MG63 (cell line): ENCODE results near the gene NUB1. TPM values are rescaled to one million over a fixed set of nuclear protein-coding genes. Genes with fewer than 3 reads are reported as not detected.
A peak's percentile ranks its signal among the peaks of the same experiment; 100 is the strongest.

Experiments used
- DNase-seq: peaks from one replicate; pipeline ENCODE4 v3.0.0-alpha.2; 2020
- H3K27me3 ChIP-seq: fragments of 250-450 bp; sonication (Bioruptor Pico); 2 replicates; pipeline ENCODE4 v1.5.1; 2020; ENCODE audit warnings: mild to moderate bottlenecking, moderate library complexity
- H3K36me3 ChIP-seq: fragments of 250-450 bp; sonication (Bioruptor Pico); 2 replicates; pipeline ENCODE4 v1.5.1; 2020; ENCODE audit warnings: mild to moderate bottlenecking, moderate library complexity
- H3K4me3 ChIP-seq: fragments of 250-450 bp; sonication (Bioruptor Pico); 2 replicates; pipeline ENCODE4 v1.5.1; 2020; ENCODE audit warnings: mild to moderate bottlenecking, moderate library complexity
- H3K9me3 ChIP-seq: fragments of 250-450 bp; sonication (Bioruptor Pico); 2 replicates; pipeline ENCODE4 v1.5.1; 2020; ENCODE audit warnings: mild to moderate bottlenecking, moderate library complexity
- total RNA-seq: library from RNA; depleted of rRNA; stranded (reverse); fragments of >200 nt; shearing (Covaris generic); gene quantifications from 2 replicates; pipeline ENCODE4 v1.2.3, GENCODE V29; 2014; ENCODE audit warnings: low replicate concordance

NUB1 gene
- total RNA-seq, 1 experiment from 2014 or later = 23.1 TPM

- no peaks in the 10 kb centered on the region for H3K36me3 ChIP-seq
- H3K27me3 ChIP-seq = no peaks in the 10 kb centered on the region
- H3K4me3 ChIP-seq = no peak overlapping the region
- DNase-seq = no peak
- H3K9me3 ChIP-seq = no peaks in the 10 kb centered on the region
Observed at GRCh38 chr7:151334628-151335027, 7.0 kb upstream of the NUB1 start.

DNA sequence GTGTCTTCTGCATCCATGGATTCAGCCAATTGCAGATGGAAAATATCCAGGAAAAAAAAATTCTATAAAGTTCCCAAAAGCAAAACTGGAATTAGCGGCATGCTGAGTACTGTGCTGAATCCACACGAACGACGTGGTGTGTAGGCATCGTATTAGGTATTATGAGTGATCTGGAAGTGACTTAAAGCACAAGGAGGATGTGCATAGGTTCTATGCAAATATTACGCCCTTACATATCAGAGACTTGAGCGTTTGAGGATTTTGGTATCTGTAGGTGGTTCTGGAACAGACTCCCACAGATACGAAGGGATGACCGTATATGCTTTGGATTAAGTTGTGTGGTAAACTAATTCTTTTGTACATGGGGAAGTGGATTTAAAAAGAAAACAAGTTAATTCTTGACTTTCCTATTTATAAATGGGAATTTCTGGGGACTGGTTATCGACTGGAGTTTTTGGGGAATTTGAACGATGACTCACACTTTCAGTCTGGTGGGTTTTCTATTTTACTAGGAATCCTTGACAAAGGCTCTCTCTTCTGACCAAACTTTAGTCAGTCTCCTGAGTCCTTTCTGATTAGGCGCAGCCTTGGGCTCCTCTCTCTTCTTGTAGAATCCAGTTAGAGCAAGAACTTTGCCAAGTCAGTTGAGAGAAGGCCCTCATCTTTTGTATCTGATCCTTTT is 5.4 kb upstream of the NUB1 start:
- H3K36me3 ChIP-seq = no peaks in the 10 kb centered on the region
- DNase-seq = no peak
- no peaks in the 10 kb centered on the region for H3K9me3 ChIP-seq
- no peaks in the 10 kb centered on the region for H3K27me3 ChIP-seq
- no peak overlapping the region for H3K4me3 ChIP-seq

DNA sequence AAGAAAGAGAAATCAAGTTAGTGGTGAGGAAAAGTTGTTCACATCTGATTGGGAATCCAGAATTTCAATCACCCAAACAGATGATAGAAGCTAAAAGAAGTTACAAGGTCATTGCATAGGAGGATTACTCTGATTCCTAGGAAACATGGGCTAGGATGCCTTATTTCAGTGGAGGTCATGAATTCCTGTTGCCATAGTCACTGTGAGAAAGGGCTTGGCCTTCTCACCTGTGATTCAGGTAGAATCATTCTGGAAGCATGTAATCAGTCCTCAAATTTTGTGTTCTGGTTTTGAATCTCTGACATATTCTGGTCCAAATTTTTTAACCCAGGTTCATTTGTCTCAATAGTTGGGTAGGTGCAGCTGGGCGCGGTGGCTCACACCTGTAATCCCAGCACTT is 4.3 kb upstream of the NUB1 start:
- Histone ChIP-seq H3K27me3 (no peaks in the 10 kb centered on the region), H3K9me3 (no peaks in the 10 kb centered on the region), H3K36me3 (no peaks in the 10 kb centered on the region), H3K4me3 (no peak overlapping the region)
- no peak for DNase-seq

GRCh38 chr7:151338809-151339208 is 2.8 kb upstream of the NUB1 start:
- Histone ChIP-seq H3K4me3 (no peak overlapping the region), H3K27me3 (no peaks in the 10 kb centered on the region), H3K9me3 (no peaks in the 10 kb centered on the region), H3K36me3 (no peaks in the 10 kb centered on the region)
- no peak for DNase-seq

GRCh38 chr7:151339651-151340382 is 1.8 kb upstream of the NUB1 start:
- no peak for DNase-seq
- Histone ChIP-seq H3K4me3 (no peak overlapping the region), H3K36me3 (no peaks in the 10 kb centered on the region), H3K9me3 (no peaks in the 10 kb centered on the region), H3K27me3 (no peaks in the 10 kb centered on the region)

DNA sequence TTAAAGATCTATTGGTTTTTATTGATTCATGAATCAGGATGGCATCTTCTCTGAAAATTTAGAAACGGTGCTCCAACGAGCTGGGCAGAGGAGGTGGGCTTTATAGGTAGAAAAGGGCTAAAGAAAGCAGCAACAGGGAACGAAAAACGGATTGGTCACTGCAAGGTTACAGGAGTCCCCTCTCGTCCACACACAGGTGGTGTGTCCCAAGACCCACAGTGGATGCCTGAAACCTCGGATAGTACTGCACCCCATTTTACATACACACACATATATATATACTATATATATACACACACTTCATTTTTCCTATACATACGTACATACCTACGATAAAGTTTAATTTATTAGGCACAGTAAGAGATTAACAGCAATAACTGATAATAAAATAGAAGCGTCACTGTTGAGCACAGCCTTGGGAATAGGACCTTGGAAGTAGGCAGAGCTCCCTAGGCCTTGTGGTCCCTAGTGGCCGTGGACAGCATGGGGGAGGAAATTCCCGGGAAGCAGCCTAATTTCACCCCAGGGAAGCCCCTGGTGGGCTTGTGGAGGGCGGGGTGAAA is 737 bp upstream of the NUB1 start:
- no peak for DNase-seq
- H3K9me3 ChIP-seq = no peaks in the 10 kb centered on the region
- 0 out of 2 replicates have a peak, but pooled peaks cover 8% of the 10 kb centered on the region for H3K36me3 ChIP-seq
- H3K4me3 ChIP-seq = peak overlapping the region; percentile 72
- H3K27me3 ChIP-seq = no peaks in the 10 kb centered on the region

- H3K27me3 ChIP-seq = no peaks in the 10 kb centered on the region
- no peak for DNase-seq
- peak overlapping the region; percentile 72 for H3K4me3 ChIP-seq
- H3K36me3 ChIP-seq = 0 out of 2 replicates have a peak, but pooled peaks cover 10% of the 10 kb centered on the region
- no peaks in the 10 kb centered on the region for H3K9me3 ChIP-seq
Observed at GRCh38 chr7:151342102-151342646, 562 bp downstream of the NUB1 start.

DNA sequence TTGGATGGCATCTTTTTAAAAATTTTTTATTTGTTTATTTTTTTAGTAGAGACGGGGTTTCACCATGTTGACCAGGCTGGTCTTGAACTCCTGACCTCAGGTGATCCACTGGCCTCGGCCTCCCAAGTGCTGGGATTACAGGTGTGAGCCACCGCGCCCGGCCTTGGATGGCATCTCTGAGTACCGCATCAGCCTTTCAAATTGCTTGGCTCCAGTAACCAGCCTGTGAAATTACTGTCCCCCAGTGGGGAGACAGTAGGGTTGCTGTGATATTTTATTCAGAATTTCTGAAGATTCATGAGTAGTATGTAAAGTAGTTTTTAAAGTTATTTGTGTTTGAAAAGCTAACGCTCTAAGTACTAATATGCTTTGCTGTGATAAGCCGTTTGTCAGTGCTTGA is 1.2 kb downstream of the NUB1 start:
- no peak for DNase-seq
- Histone ChIP-seq H3K9me3 (no peaks in the 10 kb centered on the region), H3K27me3 (no peaks in the 10 kb centered on the region), H3K36me3 (0 out of 2 replicates have a peak, but pooled peaks cover 10% of the 10 kb centered on the region), H3K4me3 (peak overlapping the region; percentile 72)

GRCh38 chr7:151343516-151343915 is 1.9 kb downstream of the NUB1 start:
- no peaks in the 10 kb centered on the region for H3K9me3 ChIP-seq
- no peaks in the 10 kb centered on the region for H3K27me3 ChIP-seq
- 0 out of 2 replicates have a peak, but pooled peaks cover 10% of the 10 kb centered on the region for H3K36me3 ChIP-seq
- H3K4me3 ChIP-seq = no peak overlapping the region
- DNase-seq = no peak

DNA sequence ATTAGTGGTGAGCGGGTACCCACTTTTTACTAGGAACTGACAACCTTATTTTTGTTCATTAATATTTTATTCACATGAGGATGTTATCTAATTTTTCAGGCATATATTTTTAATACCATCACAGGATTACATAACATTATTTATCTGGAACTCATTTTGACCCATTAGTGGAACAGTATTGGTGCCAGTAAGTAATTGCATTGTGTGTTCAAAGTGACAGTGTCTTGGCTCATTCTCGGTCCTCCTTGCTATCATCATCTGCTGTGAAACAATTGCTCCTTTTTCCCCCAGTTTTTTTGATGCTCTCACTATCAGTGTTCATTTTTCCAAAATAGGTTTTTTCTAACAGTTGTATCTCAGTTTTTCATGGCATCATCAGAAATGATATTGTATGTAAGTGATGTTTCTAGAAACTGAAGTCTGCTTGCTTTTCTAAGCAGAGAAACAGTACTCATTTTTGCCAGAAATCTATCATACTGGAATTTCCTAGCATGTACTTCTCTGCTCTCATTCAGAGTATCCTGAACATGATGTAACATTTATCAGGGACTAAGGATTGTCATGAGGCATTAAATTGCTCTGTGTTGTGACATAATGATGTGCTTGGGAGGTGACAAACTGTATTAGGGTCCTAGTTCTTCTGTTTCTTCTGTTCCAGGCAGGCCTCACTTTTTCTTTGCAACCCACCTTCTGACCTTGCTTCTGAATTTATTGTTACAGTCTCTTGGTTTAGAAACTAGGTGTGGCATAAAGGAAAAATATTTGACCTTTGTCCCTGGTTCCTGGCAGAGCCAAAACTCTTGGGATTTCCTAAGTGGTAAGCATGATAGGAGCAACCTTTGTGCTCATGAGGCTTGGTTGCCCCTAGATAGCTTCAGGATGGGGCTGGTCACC is 4.2 kb downstream of the NUB1 start:
- DNase-seq = no peak
- Histone ChIP-seq H3K4me3 (no peak overlapping the region), H3K36me3 (peaks cover 13% of the 10 kb centered on the region; the same call in 1 of the 2 replicates), H3K9me3 (no peaks in the 10 kb centered on the region), H3K27me3 (no peaks in the 10 kb centered on the region)

- Histone ChIP-seq H3K36me3 (peaks cover 13% of the 10 kb centered on the region), H3K27me3 (no peaks in the 10 kb centered on the region), H3K4me3 (no peak overlapping the region), H3K9me3 (no peaks in the 10 kb centered on the region)
- DNase-seq = no peak
Observed at GRCh38 chr7:151346470-151346769, 4.8 kb downstream of the NUB1 start.

DNA sequence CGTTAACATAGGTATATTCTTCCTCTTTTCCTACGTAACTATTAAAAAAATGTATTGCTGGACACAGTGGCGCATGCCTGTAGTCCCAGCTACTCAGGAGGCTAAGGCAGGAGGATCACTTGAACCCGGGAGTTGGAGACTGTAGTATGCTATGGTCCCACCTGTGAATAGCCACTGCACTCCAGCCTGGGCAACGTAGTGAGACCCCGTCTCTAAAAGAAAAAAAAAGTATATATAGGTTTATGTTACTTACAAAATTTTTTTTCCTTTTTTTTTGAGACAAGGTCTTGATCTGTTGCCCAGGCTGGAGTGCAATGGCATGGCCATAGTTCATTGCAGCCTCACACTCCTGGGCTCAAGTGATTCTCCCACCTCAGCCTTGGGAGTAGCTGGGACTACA is 5.6 kb downstream of the NUB1 start:
- no peaks in the 10 kb centered on the region for H3K27me3 ChIP-seq
- no peak overlapping the region for H3K4me3 ChIP-seq
- H3K9me3 ChIP-seq = no peaks in the 10 kb centered on the region
- H3K36me3 ChIP-seq = peaks cover 15% of the 10 kb centered on the region
- no peak for DNase-seq

- no peak overlapping the region for H3K4me3 ChIP-seq
- peaks cover 15% of the 10 kb centered on the region for H3K36me3 ChIP-seq
- no peak for DNase-seq
Observed at GRCh38 chr7:151348970-151349369, 7.4 kb downstream of the NUB1 start.

DNA sequence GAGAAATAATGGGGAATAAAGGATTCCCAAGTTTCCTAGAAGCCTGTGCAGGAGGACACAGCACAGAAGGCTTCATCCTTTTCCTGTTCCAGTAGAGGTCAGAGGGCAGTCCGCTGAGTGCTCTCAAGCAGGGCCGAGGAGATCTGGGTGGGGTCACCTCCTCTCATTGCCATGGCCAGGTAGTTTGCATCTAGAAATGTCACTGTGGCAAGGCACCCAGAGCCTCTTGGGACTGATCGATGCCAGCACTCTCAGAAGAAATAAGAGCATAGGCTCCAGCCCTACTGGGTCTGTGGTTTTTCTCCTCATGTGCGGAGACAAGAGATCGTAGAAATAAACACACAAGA is 7.9 kb downstream of the NUB1 start:
- Histone ChIP-seq H3K9me3 (no peaks in the 10 kb centered on the region), H3K27me3 (no peaks in the 10 kb centered on the region), H3K4me3 (no peak overlapping the region), H3K36me3 (peaks cover 15% of the 10 kb centered on the region)
- no peak for DNase-seq

More at GRCh38 chr7:151348970-151349369, 7.4 kb downstream of the NUB1 start:
- no peaks in the 10 kb centered on the region for H3K9me3 ChIP-seq
- H3K27me3 ChIP-seq = no peaks in the 10 kb centered on the region

- no peaks in the 10 kb centered on the region for H3K9me3 ChIP-seq
- H3K4me3 ChIP-seq = no peak overlapping the region
- peaks cover 6% of the 10 kb centered on the region for H3K36me3 ChIP-seq
- H3K27me3 ChIP-seq = no peaks in the 10 kb centered on the region
- DNase-seq = peak; percentile 7
Observed at GRCh38 chr7:151351027-151351426, 9.4 kb downstream of the NUB1 start.

GRCh38 chr7:151351967-151352366 is 10.4 kb downstream of the NUB1 start:
- Histone ChIP-seq H3K9me3 (no peaks in the 10 kb centered on the region), H3K36me3 (peaks cover 5% of the 10 kb centered on the region), H3K27me3 (no peaks in the 10 kb centered on the region), H3K4me3 (no peak overlapping the region)
- DNase-seq = no peak

- Histone ChIP-seq H3K36me3 (peaks cover 5% of the 10 kb centered on the region), H3K9me3 (no peaks in the 10 kb centered on the region), H3K4me3 (no peak overlapping the region)
Observed at GRCh38 chr7:151352512-151352911, 10.9 kb downstream of the NUB1 start.

More at GRCh38 chr7:151352512-151352911, 10.9 kb downstream of the NUB1 start:
- DNase-seq = no peak
- H3K27me3 ChIP-seq = no peaks in the 10 kb centered on the region
